ENCODE results near the gene ZNF593OS. TPM values are rescaled to one million over a fixed set of nuclear protein-coding genes. Genes with fewer than 3 reads are reported as not detected.
A peak's percentile ranks its signal among the peaks of the same experiment; 100 is the strongest.

ZNF593OS gene
- total and polyA plus RNA-seq, 2 donors from 2014 or later = not detected

- intact Hi-C loops (cut with DNase I) = no loop called here
- Histone ChIP-seq H3K36me3 (ENCODE audit: control insufficient read depth in 2 of 3, insufficient read depth in 3 of 3, low read length in 3 of 3) (no peaks in the 10 kb centered on the region), H3K9ac (ENCODE audit: low read length in 3 of 3) (no peak overlapping the region), H3K27ac (ENCODE audit: low read depth in 2 of 2, low read length in 2 of 2) (no peak overlapping the region), H3K4me1 (ENCODE audit: control insufficient read depth in 2 of 3, insufficient read depth in 2 of 3, low read depth in 1 of 3, low read length in 3 of 3) (no peaks in the 10 kb centered on the region), H3K9me3 (ENCODE audit: control insufficient read depth in 2 of 3, insufficient read depth in 1 of 3, low read length in 3 of 3) (no peaks in the 10 kb centered on the region), H3K27me3 (ENCODE audit: control insufficient read depth, insufficient read depth, low read length) (no peaks in the 10 kb centered on the region), H3K4me3 (ENCODE audit: low read length in 3 of 3) (no peak overlapping the region)
- FAIRE-seq = no peak
- DNase-seq = no peak
- no peak for TF ChIP-seq CTCF (IDR thresholded peaks at IDR 0.05; ENCODE audit: borderline replicate concordance, extremely low read depth, insufficient read depth)
Observed at GRCh38 chr1:26191739-26192138, 20.1 kb upstream of the ZNF593OS start.

GRCh38 chr1:26190373-26190987 is 18.8 kb upstream of the ZNF593OS start, which contains the start of gene CATSPER4:
TSS of gene CATSPER4 (plus strand) at chr1:26190602. CDS start at chr1:26190628, 26 bp downstream.
- TF ChIP-seq CTCF (IDR thresholded peaks at IDR 0.05; ENCODE audit: borderline replicate concordance, extremely low read depth, insufficient read depth) = peak; percentile 17
- H3K36me3 ChIP-seq (ENCODE audit: control insufficient read depth in 2 of 3, insufficient read depth in 3 of 3, low read length in 3 of 3) = no peaks in the 10 kb centered on the region
- intact Hi-C loops (cut with DNase I) = no loop called here
- peak in 4 of 5 donors; percentile 80 to 89 (median 86) for DNase-seq
- H3K27ac ChIP-seq (ENCODE audit: low read depth in 2 of 2, low read length in 2 of 2) = no peak within 1 kb of the TSS
- H3K4me3 ChIP-seq (ENCODE audit: low read length in 3 of 3) = no peak within 1 kb of the TSS
- no peak within 1 kb of the TSS for H3K9ac ChIP-seq (ENCODE audit: low read length in 3 of 3)
- H3K9me3 ChIP-seq (ENCODE audit: control insufficient read depth in 2 of 3, insufficient read depth in 1 of 3, low read length in 3 of 3) = no peaks in the 10 kb centered on the region
- FAIRE-seq = no peak
- no peaks in the 10 kb centered on the region for H3K4me1 ChIP-seq (ENCODE audit: control insufficient read depth in 2 of 3, insufficient read depth in 2 of 3, low read depth in 1 of 3, low read length in 3 of 3)
- H3K27me3 ChIP-seq (ENCODE audit: control insufficient read depth, insufficient read depth, low read length) = no peaks in the 10 kb centered on the region

- FAIRE-seq (no peak), DNase-seq (no peak)
- Histone ChIP-seq H3K9ac (ENCODE audit: low read length in 3 of 3) (no peak overlapping the region), H3K27me3 (ENCODE audit: control insufficient read depth, insufficient read depth, low read length) (no peaks in the 10 kb centered on the region), H3K9me3 (ENCODE audit: control insufficient read depth in 2 of 3, insufficient read depth in 1 of 3, low read length in 3 of 3) (no peaks in the 10 kb centered on the region), H3K27ac (ENCODE audit: low read depth in 2 of 2, low read length in 2 of 2) (no peak overlapping the region), H3K36me3 (ENCODE audit: control insufficient read depth in 2 of 3, insufficient read depth in 3 of 3, low read length in 3 of 3) (no peaks in the 10 kb centered on the region), H3K4me3 (ENCODE audit: low read length in 3 of 3) (no peak overlapping the region), H3K4me1 (ENCODE audit: control insufficient read depth in 2 of 3, insufficient read depth in 2 of 3, low read depth in 1 of 3, low read length in 3 of 3) (no peaks in the 10 kb centered on the region)
- intact Hi-C loops (cut with DNase I) = no loop called here
- TF ChIP-seq CTCF (IDR thresholded peaks at IDR 0.05; ENCODE audit: borderline replicate concordance, extremely low read depth, insufficient read depth) = no peak
Observed at GRCh38 chr1:26189751-26190275, 18.2 kb upstream of the ZNF593OS start.

All from kidney (tissue), 14 donors.